Urothelium cell line (cell line): Measurements from ENCODE around the gene VPS72.
A peak's percentile ranks its signal among the peaks of the same experiment; 100 is the strongest.
"Not testable (repeated sequence)": the region's sequence is repeated elsewhere in the genome, so short reads cannot be mapped to it uniquely, and the experiment has no call there.

Source experiments
- DNase-seq: peaks from one replicate; pipeline ENCODE4 v3.0.0; 2011; ENCODE audit warnings: low spot score, mixed read lengths
- FAIRE-seq: peaks from 2 replicates; lab custom pipeline; 2011; peaks lifted over from hg19 to GRCh38; lab: Jason Lieb, UNC

The VPS72 gene

GRCh38 chr1:151189637-151190445, at the start of gene VPS72:
VPS72 (minus strand) TSS chr1:151190197; CDS start chr1:151190121, 76 bp downstream.
- peak; percentile 92 for DNase-seq
- FAIRE-seq, result no peak

GRCh38 chr1:151238467-151238739, 48.4 kb upstream of the VPS72 start:
- FAIRE-seq (no peak), DNase-seq (no peak)

GRCh38 chr1:151237678-151238466, 47.9 kb upstream of the VPS72 start:
- DNase-seq (no peak), FAIRE-seq (no peak)

- no peak for FAIRE-seq
These were observed 45.2 kb upstream of the VPS72 start for GRCh38 chr1:151235235-151235634.

GRCh38 chr1:151222130-151222529, 32.1 kb upstream of the VPS72 start:
- FAIRE-seq (no peak), DNase-seq (no peak)

More at GRCh38 chr1:151235235-151235634, 45.2 kb upstream of the VPS72 start:
- no peak for DNase-seq

- no peak for FAIRE-seq
- DNase-seq, result no peak
These were observed 31.6 kb upstream of the VPS72 start for GRCh38 chr1:151221616-151222015.

- FAIRE-seq (no peak), DNase-seq (no peak)
These were observed 23.6 kb upstream of the VPS72 start for GRCh38 chr1:151213560-151213959.

- FAIRE-seq (no peak), DNase-seq (no peak)
These were observed 22.1 kb upstream of the VPS72 start for GRCh38 chr1:151211972-151212705.

GRCh38 chr1:151210830-151211229, 20.8 kb upstream of the VPS72 start:
- DNase-seq, result no peak
- no peak for FAIRE-seq

- DNase-seq, FAIRE-seq: not testable (repeated sequence)
These were observed 15.5 kb upstream of the VPS72 start for GRCh38 chr1:151205381-151205965.

- FAIRE-seq, result no peak
- DNase-seq, result peak; percentile 48
These were observed 10.0 kb upstream of the VPS72 start for GRCh38 chr1:151199873-151200581.

- DNase-seq (peak; percentile 97), FAIRE-seq (peak; percentile 75)
These were observed 8.5 kb upstream of the VPS72 start, which contains the start of gene PIP5K1A for GRCh38 chr1:151198254-151199127. PIP5K1A (plus strand) TSS chr1:151198552; CDS start chr1:151198997, 445 bp downstream.

GRCh38 chr1:151197863-151198253, 7.9 kb upstream of the VPS72 start:
- no peak for DNase-seq
- no peak for FAIRE-seq

GRCh38 chr1:151196292-151196800, 6.3 kb upstream of the VPS72 start:
- DNase-seq (peak; percentile 55), FAIRE-seq (no peak)

- DNase-seq (peak; percentile 89), FAIRE-seq (peak; percentile 35)
These were observed 5.0 kb upstream of the VPS72 start for GRCh38 chr1:151194894-151195594.

GRCh38 chr1:151193856-151194255, 3.9 kb upstream of the VPS72 start:
- FAIRE-seq (no peak), DNase-seq (no peak)

- no peak for DNase-seq
- no peak for FAIRE-seq
These were observed 3.3 kb upstream of the VPS72 start for GRCh38 chr1:151193304-151193703.

- DNase-seq (no peak), FAIRE-seq (no peak)
These were observed 2.0 kb upstream of the VPS72 start for GRCh38 chr1:151192047-151192446.
